ENCODE measurements around the gene TMEM258. TPM values are rescaled to one million over a fixed set of nuclear protein-coding genes. Genes with fewer than 3 reads are reported as not detected.

The TMEM258 gene
- polyA plus RNA-seq, 1 of the 3 experiments (the other 2 are of a cell fraction) = 454 TPM

- no peak for TF ChIP-seq PBX3 (IDR thresholded peaks at IDR 0.05)
- no peak for TF ChIP-seq MEF2A (IDR thresholded peaks at IDR 0.05; ENCODE audit: borderline replicate concordance, low read depth)
Measured at GRCh38 chr11:61803889-61804647, 11.7 kb upstream of the TMEM258 start (continued).

DNA sequence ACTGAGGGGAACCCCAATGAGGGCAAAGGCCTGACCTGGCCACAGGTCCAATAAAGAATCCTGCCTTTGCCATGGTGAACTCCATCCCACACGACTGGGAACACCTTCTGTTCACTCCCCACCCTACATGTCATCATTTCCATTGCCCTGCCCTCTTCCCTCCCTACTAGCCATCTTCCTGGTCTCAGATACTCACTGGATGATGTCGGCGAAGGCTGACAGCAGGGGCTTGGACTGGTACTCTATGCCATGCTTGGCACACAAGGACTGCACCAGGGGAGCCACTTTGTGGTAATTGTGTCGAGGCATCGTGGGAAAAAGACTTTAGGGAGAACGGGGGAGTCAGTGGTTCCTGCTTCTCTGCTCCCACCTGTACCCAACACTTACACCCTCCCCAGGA is 10.2 kb upstream of the TMEM258 start:
- Histone ChIP-seq H3K9ac (no peak overlapping the region), H3K27me3 (ENCODE audit: insufficient read depth) (no peaks in the 10 kb centered on the region), H3K9me3 (no peaks in the 10 kb centered on the region), H3K9me2 (no peaks in the 10 kb centered on the region), H3F3A (replicated peaks; ENCODE audit: insufficient read depth) (peaks cover 6% of the 10 kb centered on the region), H3K4me1 (ENCODE audit: control insufficient read depth in 1 of 2, insufficient read depth in 2 of 2, low read depth in 1 of 2, low read length in 1 of 2) (no peaks in the 10 kb centered on the region; a peak in 1 of 4 replicates), H3K4me3 (ENCODE audit: low read depth in 2 of 2, low read length in 1 of 2) (no peak overlapping the region), H3K36me3 (replicated peaks in 1 of 2; ENCODE audit: control insufficient read depth in 1 of 2, insufficient read depth in 2 of 2, low read length in 1 of 2) (peaks cover 14 to 46% of the 10 kb centered on the region in 2 experiments), H3K27ac (ENCODE audit: low read depth in 2 of 2, low read length in 1 of 2) (no peak overlapping the region), H4K20me1 (ENCODE audit: insufficient read depth) (no peaks in the 10 kb centered on the region), H3K79me2 (ENCODE audit: insufficient read depth) (peaks cover 23% of the 10 kb centered on the region), H2AFZ (ENCODE audit: low read depth) (no peak overlapping the region), H3K4me2 (no peak overlapping the region)
- POLR2A ChIA-PET = interaction anchor here (1.8 kb wide), 1 partner anchor 11 kb away, joined by 7 read pairs; the partner anchor contains the start of gene TMEM258
- CTCF ChIA-PET = interaction anchor here (0.8 to 7.3 kb wide), 4 partner anchors 95 to 305 kb away, joined by 3 to 92 read pairs (median 7); no protein-coding TSS in a partner anchor
- TF ChIP-seq NRF1 (IDR thresholded peaks at IDR 0.05; ENCODE audit: low read depth, low read length) (no peak), RCOR1 (IDR thresholded peaks at IDR 0.05; ENCODE audit: low read length) (no peak), EP300 (IDR thresholded peaks at IDR 0.05; ENCODE audit: borderline replicate concordance in 1 of 2, low read depth in 1 of 2, low read length in 1 of 2) (no peak), FOSL2 (IDR thresholded peaks at IDR 0.05; ENCODE audit: borderline replicate concordance, low read depth) (no peak), GABPA (IDR thresholded peaks at IDR 0.05; ENCODE audit: low read depth) (no peak), REST (IDR thresholded peaks at IDR 0.05; ENCODE audit: low read depth, low read length) (no peak), FOXJ3 (CRISPR knock-in tag; IDR thresholded peaks at IDR 0.05) (no peak), RXRA (IDR thresholded peaks at IDR 0.05; ENCODE audit: borderline replicate concordance, low read depth) (no peak), ELF1 (IDR thresholded peaks at IDR 0.05) (no peak)
- TF ChIP-seq, protein P1, sequence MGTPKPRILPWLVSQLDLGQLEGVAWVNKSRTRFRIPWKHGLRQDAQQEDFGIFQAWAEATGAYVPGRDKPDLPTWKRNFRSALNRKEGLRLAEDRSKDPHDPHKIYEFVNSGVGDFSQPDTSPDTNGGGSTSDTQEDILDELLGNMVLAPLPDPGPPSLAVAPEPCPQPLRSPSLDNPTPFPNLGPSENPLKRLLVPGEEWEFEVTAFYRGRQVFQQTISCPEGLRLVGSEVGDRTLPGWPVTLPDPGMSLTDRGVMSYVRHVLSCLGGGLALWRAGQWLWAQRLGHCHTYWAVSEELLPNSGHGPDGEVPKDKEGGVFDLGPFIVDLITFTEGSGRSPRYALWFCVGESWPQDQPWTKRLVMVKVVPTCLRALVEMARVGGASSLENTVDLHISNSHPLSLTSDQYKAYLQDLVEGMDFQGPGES (IDR thresholded peaks at IDR 0.05; ENCODE audit: low read depth, low read length) = no peak
- 94% methylated on average over 6 of the region's 6 CpGs for WGBS (ENCODE audit: low lambda C conversion rate)
- no peak for DNase-seq

Data from SK-N-SH (cell line).